K562 (cell line): ENCODE data around the gene NES. TPM values are rescaled to one million over a fixed set of nuclear protein-coding genes. Genes with fewer than 3 reads are reported as not detected.

Source experiments
- BCLAF1 ChIP-seq, 2 experiments: fragments of 450-650 bp in 1 of 2; IDR thresholded peaks; 2 replicates each; pipeline ENCODE4 v1.6.1; 2011 to 2017; ENCODE audit warnings: low read depth in 2 of 2, antibody characterized with exemption in 1 of 2, borderline replicate concordance in 1 of 2, low read length in 1 of 2, mild to moderate bottlenecking in 1 of 2, mixed read lengths in 1 of 2; ENCODE audit not compliant: control insufficient read depth in 1 of 2
- DNMT1 ChIP-seq: fragments of 450-650 bp; IDR thresholded peaks from 2 replicates; pipeline ENCODE4 v1.6.1; 2016; ENCODE audit warnings: antibody characterized with exemption, mild to moderate bottlenecking
- E2F6 ChIP-seq, 2 experiments: IDR thresholded peaks; 2 replicates each; pipeline ENCODE4 v1.6.1; 2011; ENCODE audit warnings: borderline replicate concordance in 1 of 2, control low read depth in 1 of 2, low read depth in 1 of 2, low read length in 1 of 2, mild to moderate bottlenecking in 1 of 2, mixed read lengths in 1 of 2, moderate library complexity in 1 of 2; ENCODE audit not compliant: insufficient read depth in 1 of 2, insufficient read length in 1 of 2, poor library complexity in 1 of 2, severe bottlenecking in 1 of 2; ENCODE audit errors: extremely low read depth in 1 of 2
- E4F1 ChIP-seq: fragments of 250-450 bp; sonication (Bioruptor Pico); IDR thresholded peaks from 2 replicates; pipeline ENCODE4 v1.5.0; 2021; ENCODE audit warnings: mild to moderate bottlenecking, borderline replicate concordance
- MAFG ChIP-seq: fragments of 450-650 bp; conservative IDR thresholded peaks from 2 replicates; pipeline ENCODE4 v1.6.1; 2016; ENCODE audit warnings: missing genetic modification characterization, missing compliant biosample characterization
- NFATC3 ChIP-seq: fragments of 450-650 bp; IDR thresholded peaks from 2 replicates; pipeline ENCODE4 v1.6.1; 2017; ENCODE audit warnings: mild to moderate bottlenecking
- NR1H2 ChIP-seq: sonication (generic); formaldehyde crosslinking; IDR thresholded peaks from 2 replicates; pipeline ENCODE4 v1.4.0; 2020; ENCODE audit warnings: mild to moderate bottlenecking, missing genetic modification reagents
- RFX1 ChIP-seq: fragments of 450-650 bp; IDR thresholded peaks from 2 replicates; pipeline ENCODE4 v1.6.1; 2016; ENCODE audit warnings: mild to moderate bottlenecking, moderate library complexity
- SUPT5H ChIP-seq: fragments of 450-650 bp; IDR thresholded peaks from 2 replicates; pipeline ENCODE4 v1.6.1; 2016
- TEAD4 ChIP-seq, 2 experiments: sonication (generic) in 1 of 2; formaldehyde crosslinking in 1 of 2; IDR thresholded peaks; 2 replicates each; pipeline versions ENCODE4 v1.6.1 to v1.8.0; 2012 to 2022; ENCODE audit warnings: borderline replicate concordance in 1 of 2, inconsistent platforms in 1 of 2, low read length in 1 of 2, mild to moderate bottlenecking in 1 of 2, missing genetic modification reagents in 1 of 2
- ZBTB43 ChIP-seq: sonication (generic); formaldehyde crosslinking; IDR thresholded peaks from 2 replicates; pipeline ENCODE4 v1.8.0; 2023; ENCODE audit warnings: mild to moderate bottlenecking, missing genetic modification reagents
- ZMIZ1 ChIP-seq, 2 experiments: fragments of 150-350 bp in 1 of 2; IDR thresholded peaks; 2 replicates each; pipeline ENCODE4 v1.6.1; 2012 to 2016; ENCODE audit warnings: low read depth in 2 of 2, low read length in 2 of 2, mild to moderate bottlenecking in 1 of 2, moderate library complexity in 1 of 2
- ZNF395 ChIP-seq: fragments of 200-800 bp; sonication (Bioruptor generic); IDR thresholded peaks from 2 replicates; pipeline ENCODE4 v1.6.1; 2017; ENCODE audit warnings: missing genetic modification characterization, missing compliant biosample characterization
- polyA plus RNA-seq, 8 experiments: library from polyadenylated mRNA; depleted of rRNA in 4 of 8; stranded (reverse) in 5 of 8; unstranded in 3 of 8; fragments of >200 nt; fragmentation: Nextera tagmentation in 2 of 8; fragmentation: Illumina TruSeq in 1 of 8; extraction: Ambion mirVana in 2 of 8; extraction: Trizol in 1 of 8; gene quantifications; 2 replicates each; pipeline versions ENCODE4 v1.2.1 to v1.2.3, GENCODE V29; 2011 to 2014; ENCODE audit warnings: inconsistent platforms in 1 of 8, missing spikeins in 1 of 8
- total RNA-seq, 7 experiments: library from RNA; depleted of rRNA in 6 of 7; stranded (reverse); fragments of >200 nt in 6 of 7; fragmentation: Illumina TruSeq in 2 of 7; extraction: Trizol in 2 of 7; gene quantifications; 2 replicates each; pipeline versions ENCODE4 v1.2.1 to v1.2.3, GENCODE V29; 2011 to 2021; ENCODE audit warnings: low replicate concordance in 1 of 7

The NES gene
- total and polyA plus RNA-seq, 9 of the 15 experiments (the other 6 are each of a cell fraction or from before 2014, with no cell fraction given): 0.10 to 8.6 (median 4.2) TPM

GRCh38 chr1:156660752-156661112, 16.5 kb downstream of the NES start (continued):
- no peak for TF ChIP-seq E4F1 (CRISPR knock-in tag)
- no peak for TF ChIP-seq RFX1
- TF ChIP-seq ZNF395: no peak
- no peak for TF ChIP-seq E2F6 (IDR thresholded peaks at IDR 0.05; ENCODE audit: borderline replicate concordance in 1 of 2, extremely low read depth in 1 of 2, insufficient read depth in 1 of 2, insufficient read length in 1 of 2, low read depth in 1 of 2, low read length in 1 of 2, poor library complexity in 1 of 2, severe bottlenecking in 1 of 2)
- TF ChIP-seq BCLAF1 (IDR thresholded peaks at IDR 0.05; ENCODE audit: borderline replicate concordance in 1 of 2, control insufficient read depth in 1 of 2, low read depth in 2 of 2, low read length in 1 of 2): no peak
- TF ChIP-seq SUPT5H: 0 out of 2 replicates have a peak, but pooled peaks have one; percentile 27
- TF ChIP-seq NFATC3: no peak
- TF ChIP-seq MAFG: no peak
- no peak; the same call in 1 of the 2 replicates for TF ChIP-seq NR1H2
- TF ChIP-seq ZBTB43 (CRISPR knock-in tag): no peak
- TF ChIP-seq ZMIZ1 (IDR thresholded peaks at IDR 0.05; ENCODE audit: low read depth in 2 of 2, low read length in 2 of 2): no peak
- peak; percentile 15; the same call in 1 of the 2 replicates for TF ChIP-seq TEAD4 (IDR thresholded peaks at IDR 0.05; ENCODE audit: low read length)
- 0 out of 2 replicates have a peak, but pooled peaks have one; percentile 30 for TF ChIP-seq TEAD4 (CRISPR knock-in tag; IDR thresholded peaks at IDR 0.05; ENCODE audit: borderline replicate concordance)
- 0 out of 2 replicates have a peak, but pooled peaks have one; percentile 42 for TF ChIP-seq DNMT1
